Transverse colon (tissue), 3 donors: Measurements from ENCODE around the gene IL16.

Source experiments
- CTCF ChIP-seq, 5 experiments: fragments of 200-600 bp in 3 of 5; fragments of 450-650 bp in 2 of 5; sonication (generic) in 3 of 5; IDR thresholded peaks; 1 replicate in 2 of 5; 2 replicates in 3 of 5; pipeline ENCODE4 v1.5.1; 2016 to 2017; ENCODE audit warnings: antibody characterized with exemption in 5 of 5, inconsistent platforms in 3 of 5, mild to moderate bottlenecking in 2 of 5, moderate library complexity in 1 of 5
- POLR2A ChIP-seq: fragments of 450-650 bp; IDR thresholded peaks from one replicate; pipeline ENCODE4 v1.6.1; 2016; ENCODE audit warnings: antibody characterized with exemption, mild to moderate bottlenecking, moderate library complexity

DNA sequence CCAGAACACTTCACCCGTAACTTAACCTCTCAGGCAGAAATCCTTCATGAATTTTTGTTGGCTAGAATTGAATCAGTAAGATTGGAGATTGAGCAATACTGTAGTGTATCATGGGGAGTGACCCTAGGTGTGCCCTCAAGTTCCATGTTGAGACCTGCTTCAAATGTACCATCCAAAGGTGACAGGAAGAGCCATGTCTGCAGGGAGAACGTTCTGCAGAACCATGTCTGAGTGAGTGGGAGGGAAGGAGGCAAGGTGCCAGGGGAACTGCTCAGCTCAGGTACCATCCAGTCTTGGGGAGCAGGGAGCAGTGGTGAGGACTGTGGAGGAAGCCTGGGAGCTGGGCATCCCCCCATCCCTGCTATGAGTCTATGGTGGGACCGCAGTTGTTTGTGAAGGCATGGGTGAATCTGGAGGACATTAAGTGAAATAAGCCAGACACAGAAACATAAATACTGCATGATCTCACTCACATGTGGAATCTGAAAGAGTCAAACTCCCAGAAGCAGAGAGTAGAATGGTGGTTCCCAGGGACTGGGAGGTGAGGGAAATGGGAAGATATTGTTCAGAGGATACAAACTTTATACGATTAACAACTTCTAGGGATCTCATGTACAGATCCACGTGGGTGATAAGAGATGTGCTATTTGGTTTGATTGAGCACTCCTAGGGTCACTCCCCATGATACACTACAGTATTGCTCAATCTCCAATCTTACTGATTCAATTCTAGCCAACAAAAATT lies 39.3 kb upstream of the IL16 start:
- TF ChIP-seq POLR2A (no peak), CTCF (IDR thresholded peaks at IDR 0.05) (no peak)
